Liver (tissue), 9 donors: ENCODE results near the gene CTAG1A. TPM values are rescaled to one million over a fixed set of nuclear protein-coding genes. Genes with fewer than 3 reads are reported as not detected.

Experiments used
- DNase-seq: peaks from one replicate; pipeline ENCODE4 v3.0.0-alpha.2; 2017; ENCODE audit warnings: low spot score
- H3K27ac ChIP-seq, 2 donors: one replicate each; pipeline ENCODE4 v1.7.0; 2013; ENCODE audit warnings: inconsistent platforms in 2 of 2, low read length in 2 of 2, control low read depth in 1 of 2, low read depth in 1 of 2, mild to moderate bottlenecking in 1 of 2
- H3K27me3 ChIP-seq, 4 donors: one replicate each; pipeline versions ENCODE4 v1.6.1 to v1.7.0; 2013; ENCODE audit warnings: low read length in 3 of 4, inconsistent platforms in 1 of 4, mild to moderate bottlenecking in 1 of 4, moderate library complexity in 1 of 4; ENCODE audit not compliant: control insufficient read depth in 4 of 4, insufficient read depth in 4 of 4
- H3K36me3 ChIP-seq, 4 donors: one replicate each; pipeline versions ENCODE4 v1.6.1 to v1.7.0; 2013; ENCODE audit warnings: low read length in 3 of 4, mild to moderate bottlenecking in 3 of 4, low read depth in 1 of 4, moderate library complexity in 1 of 4; ENCODE audit not compliant: control insufficient read depth in 4 of 4, insufficient read depth in 3 of 4
- H3K4me1 ChIP-seq, 4 donors: one replicate each; pipeline versions ENCODE4 v1.6.1 to v1.7.0; 2013; ENCODE audit warnings: low read length in 3 of 4, mild to moderate bottlenecking in 3 of 4, moderate library complexity in 1 of 4; ENCODE audit not compliant: control insufficient read depth in 4 of 4, insufficient read depth in 4 of 4
- H3K4me3 ChIP-seq, 3 donors: one replicate each; pipeline versions ENCODE4 v1.6.1 to v1.7.0; 2013; ENCODE audit warnings: low read length in 3 of 3, control low read depth in 1 of 3, low read depth in 1 of 3, mild to moderate bottlenecking in 1 of 3
- H3K9ac ChIP-seq, 2 donors: one replicate each; pipeline ENCODE4 v1.7.0; 2013; ENCODE audit warnings: low read length in 2 of 2, mild to moderate bottlenecking in 2 of 2, moderate library complexity in 2 of 2, control low read depth in 1 of 2, low read depth in 1 of 2
- H3K9me3 ChIP-seq, 4 donors: one replicate each; pipeline versions ENCODE4 v1.6.1 to v1.7.0; 2013; ENCODE audit warnings: low read length in 3 of 4; ENCODE audit not compliant: control insufficient read depth in 4 of 4
- CTCF ChIP-seq: fragments of 150-350 bp; IDR thresholded peaks from 2 replicates; pipeline ENCODE4 v1.5.1; 2017; ENCODE audit warnings: improper control_type of control experiment, low read depth, low read length; ENCODE audit not compliant: missing input control
- EGR1 ChIP-seq, 2 donors: IDR thresholded peaks; 2 replicates each; pipeline ENCODE4 v1.6.1; 2016 to 2018; ENCODE audit warnings: antibody characterized with exemption in 2 of 2, low read depth in 2 of 2
- FOXA1 ChIP-seq: IDR thresholded peaks from 2 replicates; pipeline ENCODE4 v1.6.1; 2016; ENCODE audit warnings: antibody characterized with exemption
- FOXA2 ChIP-seq: IDR thresholded peaks from 2 replicates; pipeline ENCODE4 v1.6.1; 2016; ENCODE audit warnings: antibody characterized with exemption
- GABPA ChIP-seq, 2 donors: IDR thresholded peaks in 1 of 2; conservative IDR thresholded peaks in 1 of 2; 2 replicates each; pipeline ENCODE4 v1.6.1; 2016; ENCODE audit warnings: antibody characterized with exemption in 2 of 2, mild to moderate bottlenecking in 1 of 2, moderate library complexity in 1 of 2
- HNF4A ChIP-seq, 2 donors: conservative IDR thresholded peaks; 2 replicates each; pipeline ENCODE4 v1.6.1; 2016; ENCODE audit warnings: antibody characterized with exemption in 2 of 2, mild to moderate bottlenecking in 2 of 2
- HNF4G ChIP-seq: IDR thresholded peaks from 2 replicates; pipeline ENCODE4 v1.6.1; 2016; ENCODE audit warnings: antibody characterized with exemption
- JUND ChIP-seq, 2 donors: IDR thresholded peaks; 2 replicates each; pipeline ENCODE4 v1.6.1; 2016; ENCODE audit warnings: antibody characterized with exemption in 2 of 2
- NR2F2 ChIP-seq: IDR thresholded peaks from 2 replicates; pipeline ENCODE4 v1.6.1; 2016; ENCODE audit warnings: antibody characterized with exemption
- RAD21 ChIP-seq, 2 donors: IDR thresholded peaks; 2 replicates each; pipeline ENCODE4 v1.6.1; 2016; ENCODE audit warnings: antibody characterized with exemption in 2 of 2, mild to moderate bottlenecking in 2 of 2
- REST ChIP-seq: IDR thresholded peaks from 2 replicates; pipeline ENCODE4 v1.6.1; 2016; ENCODE audit warnings: antibody characterized with exemption, mild to moderate bottlenecking
- RXRA ChIP-seq, 2 donors: IDR thresholded peaks; 2 replicates each; pipeline ENCODE4 v1.6.1; 2017 to 2018; ENCODE audit warnings: antibody characterized with exemption in 2 of 2, mild to moderate bottlenecking in 1 of 2
- SP1 ChIP-seq: IDR thresholded peaks from 2 replicates; pipeline ENCODE4 v1.6.1; 2018; ENCODE audit warnings: antibody characterized with exemption, mild to moderate bottlenecking
- TAF1 ChIP-seq: conservative IDR thresholded peaks from 2 replicates; pipeline ENCODE4 v1.6.1; 2016; ENCODE audit warnings: antibody characterized with exemption, mild to moderate bottlenecking
- YY1 ChIP-seq: IDR thresholded peaks from 2 replicates; pipeline ENCODE4 v1.6.1; 2016; ENCODE audit warnings: antibody characterized with exemption, mild to moderate bottlenecking
- ZBTB33 ChIP-seq: IDR thresholded peaks from 2 replicates; pipeline ENCODE4 v1.6.1; 2016; ENCODE audit warnings: antibody characterized with exemption
- whole genome bisulfite sequencing: extraction: QIAGEN DNeasy Blood & Tissue Kit; methylation state at CpG from one replicate; pipeline ENCODE4 v1.1.7; 2013; 5-methylcytosine and 5-hydroxymethylcytosine counted together
- polyA plus RNA-seq, 2 donors: library from polyadenylated mRNA; stranded (reverse) in 1 of 2; unstranded in 1 of 2; fragments of 200-250 nt in 1 of 2; fragments of >200 nt in 1 of 2; fragmentation: Nextera tagmentation in 1 of 2; extraction: Ambion mirVana in 1 of 2; gene quantifications; one replicate each; pipeline versions ENCODE4 v1.2.1 to v1.2.3, GENCODE V29; 2013 to 2015
- total RNA-seq, 2 donors: library from RNA; depleted of rRNA; stranded (reverse); fragments of >200 nt; gene quantifications; one replicate each; pipeline ENCODE4 v1.2.3, GENCODE V29; 2014
- TF ChIP-seq, protein P1 (sequence below): IDR thresholded peaks from 2 replicates; pipeline ENCODE4 v1.6.1; 2016; ENCODE audit warnings: antibody characterized with exemption
- TF ChIP-seq, protein P2 (sequence below): IDR thresholded peaks from 2 replicates; pipeline ENCODE4 v1.6.1; 2016; ENCODE audit warnings: antibody characterized with exemption
- donor health status: healthy.
- donor health status: healthy.
- donor health status: healthy.
- donor health status: healthy.
- donor health status: healthy.

The CTAG1A gene
- total and polyA plus RNA-seq, 4 donors, result not detected

GRCh38 chrX:154602766-154603437 lies 18.0 kb downstream of the CTAG1A start:
- H3K9me3 ChIP-seq, result no peaks in the 10 kb centered on the region
- H3K9ac ChIP-seq, result no peak overlapping the region
- DNase-seq, result no peak
- no peaks in the 10 kb centered on the region for H3K27me3 ChIP-seq
- peaks cover 1 to 10% (median 8%) of the 10 kb centered on the region in 4 donors for H3K4me1 ChIP-seq
- H3K36me3 ChIP-seq, result no peaks in the 10 kb centered on the region
- no peak overlapping the region for H3K27ac ChIP-seq
- no peak overlapping the region for H3K4me3 ChIP-seq
- TF ChIP-seq CTCF, result no peak
- no peak for TF ChIP-seq NR2F2
- TF ChIP-seq FOXA2, result no peak
- no peak for TF ChIP-seq GABPA (IDR thresholded peaks at IDR 0.05 in 1 of 2, conservative IDR thresholded peaks at IDR 0.05 in 1 of 2)
- TF ChIP-seq EGR1 (IDR thresholded peaks at IDR 0.05; ENCODE audit: low read depth in 2 of 2), result no peak
- TF ChIP-seq, protein P1, sequence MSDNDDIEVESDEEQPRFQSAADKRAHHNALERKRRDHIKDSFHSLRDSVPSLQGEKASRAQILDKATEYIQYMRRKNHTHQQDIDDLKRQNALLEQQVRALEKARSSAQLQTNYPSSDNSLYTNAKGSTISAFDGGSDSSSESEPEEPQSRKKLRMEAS, result no peak
- TF ChIP-seq RXRA (IDR thresholded peaks at IDR 0.05), result no peak
- no peak for TF ChIP-seq TAF1
- WGBS, result 85% methylated on average over 18 of the region's 18 CpGs

- 91% methylated on average over 13 of the region's 13 CpGs for WGBS
- H3K4me3 ChIP-seq, result no peak overlapping the region
- H3K9ac ChIP-seq, result no peak overlapping the region
- TF ChIP-seq REST, result no peak
- no peak for TF ChIP-seq ZBTB33
- TF ChIP-seq YY1, result no peak
- no peak for TF ChIP-seq CTCF
- TF ChIP-seq RXRA (IDR thresholded peaks at IDR 0.05), result peak in 1 of 2 donors; percentile 17
- no peak for TF ChIP-seq SP1
- TF ChIP-seq HNF4G, result no peak
- no peak for TF ChIP-seq GABPA (IDR thresholded peaks at IDR 0.05 in 1 of 2, conservative IDR thresholded peaks at IDR 0.05 in 1 of 2)
- TF ChIP-seq NR2F2, result no peak
- TF ChIP-seq RAD21 (IDR thresholded peaks at IDR 0.05), result no peak
- TF ChIP-seq FOXA2, result no peak
- TF ChIP-seq, protein P2, sequence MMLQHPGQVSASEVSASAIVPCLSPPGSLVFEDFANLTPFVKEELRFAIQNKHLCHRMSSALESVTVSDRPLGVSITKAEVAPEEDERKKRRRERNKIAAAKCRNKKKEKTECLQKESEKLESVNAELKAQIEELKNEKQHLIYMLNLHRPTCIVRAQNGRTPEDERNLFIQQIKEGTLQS, result no peak
- TF ChIP-seq JUND (IDR thresholded peaks at IDR 0.05), result peak in 1 of 2 donors; percentile 73
- no peak for TF ChIP-seq FOXA1
- peak in 1 of 2 donors; percentile 23 for TF ChIP-seq HNF4A (conservative IDR thresholded peaks at IDR 0.05)
- no peaks in the 10 kb centered on the region for H3K9me3 ChIP-seq
- DNase-seq, result no peak
- no peak overlapping the region for H3K27ac ChIP-seq
- no peaks in the 10 kb centered on the region for H3K27me3 ChIP-seq
- peaks cover 1 to 11% (median 9%) of the 10 kb centered on the region in 4 donors for H3K4me1 ChIP-seq
- H3K36me3 ChIP-seq, result no peaks in the 10 kb centered on the region
Measured at GRCh38 chrX:154603438-154604430, 18.8 kb downstream of the CTAG1A start.
